HG02623 (cell line): ENCODE measurements around the gene CIC.

Experiments
- ATAC-seq: cut with Tn5 transposase; IDR thresholded peaks from one replicate; pipeline ENCODE4 v1.9.1; 2021; ENCODE audit warnings: moderate library complexity; ENCODE audit not compliant: unreplicated experiment

Gene CIC

DNA sequence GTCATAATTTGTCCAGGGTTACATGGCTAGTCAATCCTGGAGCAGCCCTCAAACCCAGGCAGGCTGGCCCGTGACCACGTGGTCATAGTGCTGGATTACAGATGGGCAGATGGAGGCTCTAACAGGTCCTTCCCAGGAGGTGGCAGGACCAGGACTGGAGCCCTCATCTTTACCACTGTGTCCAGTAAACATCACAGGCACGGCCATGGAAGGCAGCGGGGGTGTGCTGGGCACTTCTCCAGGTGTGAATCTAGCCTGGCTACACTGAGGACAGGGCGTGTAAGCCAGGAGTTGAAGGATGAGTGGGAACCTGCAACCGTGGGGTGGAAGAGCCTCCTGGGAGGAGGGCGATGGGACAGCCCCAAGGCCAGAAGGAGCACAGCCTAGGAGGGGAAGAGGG is 6.1 kb downstream of the CIC start:
- no peak for ATAC-seq

DNA sequence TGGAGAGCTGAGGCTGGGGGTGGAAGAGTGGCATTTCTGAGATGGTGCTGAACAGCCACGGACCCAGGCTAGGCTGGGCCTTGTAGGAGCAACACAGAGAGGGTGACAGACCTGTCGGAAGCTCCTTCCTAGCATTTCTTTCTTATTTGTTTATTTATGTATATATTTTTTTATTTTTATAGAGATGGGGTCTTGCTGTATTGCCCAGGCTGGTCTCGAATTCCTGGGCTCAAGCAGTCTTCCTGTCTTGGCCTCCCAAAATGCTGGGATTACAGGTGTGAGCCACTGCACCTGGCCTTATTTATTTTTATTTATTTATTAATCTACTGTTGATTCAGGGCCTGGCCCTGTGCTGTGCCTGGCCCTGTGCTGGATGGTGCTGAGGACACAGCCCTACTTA is 6.5 kb downstream of the CIC start:
- no peak for ATAC-seq

DNA sequence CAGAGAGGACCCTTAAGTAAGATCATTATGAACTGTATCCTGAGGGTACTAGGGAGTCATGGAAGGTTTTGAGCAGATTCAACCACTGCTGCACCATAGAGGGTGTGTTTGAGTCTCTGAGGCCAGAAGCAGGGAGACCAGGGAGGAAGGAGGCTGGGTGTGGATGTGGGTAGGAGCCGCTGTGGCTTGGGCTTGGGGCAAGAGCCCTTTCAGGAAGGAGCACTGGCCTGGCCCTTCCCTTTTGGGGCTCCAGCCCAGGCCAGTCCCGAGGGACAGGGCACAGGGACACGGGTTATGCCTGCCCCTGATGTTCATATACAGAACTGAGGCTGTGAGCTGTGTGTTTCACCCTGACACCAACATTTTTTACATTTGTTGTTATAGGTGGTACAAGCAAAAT is 7.2 kb downstream of the CIC start:
- ATAC-seq: no peak

DNA sequence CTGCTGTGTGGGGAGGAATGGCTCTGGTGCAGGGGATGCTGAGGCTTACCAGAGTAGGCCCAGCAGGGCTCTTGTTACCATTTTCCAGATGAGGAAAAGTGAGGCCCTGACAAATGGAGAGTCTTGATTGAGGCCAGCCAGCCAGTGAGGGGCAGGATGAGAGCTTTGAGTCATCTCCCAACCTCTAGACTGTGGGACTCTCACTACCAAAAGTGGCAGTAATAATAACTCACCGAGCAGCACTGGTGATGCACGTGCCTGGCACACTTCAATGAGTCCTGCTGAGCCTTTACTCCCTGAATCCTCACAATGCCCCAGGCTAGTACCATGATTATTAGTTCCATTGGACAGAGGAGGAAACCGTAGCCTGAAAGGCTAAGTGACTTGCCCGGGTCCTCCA is 7.8 kb downstream of the CIC start:
- ATAC-seq: no peak

DNA sequence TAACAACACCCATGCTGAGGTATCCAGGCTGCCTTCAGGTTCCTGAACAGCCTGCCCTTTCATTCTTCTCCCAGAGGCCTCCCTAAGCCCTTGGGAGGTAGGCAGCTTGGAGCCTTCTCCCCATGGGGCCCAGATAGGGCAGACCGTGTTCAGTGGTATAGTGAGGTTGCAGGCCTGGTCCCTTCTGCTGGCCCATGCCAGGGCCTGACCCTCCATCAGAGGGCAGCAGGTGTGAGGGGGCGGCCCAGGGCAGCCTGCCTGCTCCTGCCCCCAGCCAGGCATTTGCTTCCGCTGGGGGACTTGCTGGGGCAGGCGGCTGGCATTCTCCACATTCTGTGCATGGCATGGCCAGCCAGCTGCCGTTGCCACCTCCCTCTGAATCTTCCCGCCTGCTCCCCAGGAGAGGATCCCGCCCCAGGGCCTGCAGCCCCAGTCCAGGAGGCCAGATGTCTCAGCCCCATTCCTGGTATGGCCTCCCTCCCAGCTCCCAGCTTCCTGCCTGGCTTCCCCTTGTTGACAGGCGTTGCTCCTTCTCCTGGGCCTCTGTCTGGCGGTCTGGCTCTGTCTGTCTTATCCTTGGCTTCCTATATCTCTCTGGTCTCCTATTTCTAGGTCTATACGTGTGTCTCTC is 8.9 kb downstream of the CIC start:
- ATAC-seq: no peak

DNA sequence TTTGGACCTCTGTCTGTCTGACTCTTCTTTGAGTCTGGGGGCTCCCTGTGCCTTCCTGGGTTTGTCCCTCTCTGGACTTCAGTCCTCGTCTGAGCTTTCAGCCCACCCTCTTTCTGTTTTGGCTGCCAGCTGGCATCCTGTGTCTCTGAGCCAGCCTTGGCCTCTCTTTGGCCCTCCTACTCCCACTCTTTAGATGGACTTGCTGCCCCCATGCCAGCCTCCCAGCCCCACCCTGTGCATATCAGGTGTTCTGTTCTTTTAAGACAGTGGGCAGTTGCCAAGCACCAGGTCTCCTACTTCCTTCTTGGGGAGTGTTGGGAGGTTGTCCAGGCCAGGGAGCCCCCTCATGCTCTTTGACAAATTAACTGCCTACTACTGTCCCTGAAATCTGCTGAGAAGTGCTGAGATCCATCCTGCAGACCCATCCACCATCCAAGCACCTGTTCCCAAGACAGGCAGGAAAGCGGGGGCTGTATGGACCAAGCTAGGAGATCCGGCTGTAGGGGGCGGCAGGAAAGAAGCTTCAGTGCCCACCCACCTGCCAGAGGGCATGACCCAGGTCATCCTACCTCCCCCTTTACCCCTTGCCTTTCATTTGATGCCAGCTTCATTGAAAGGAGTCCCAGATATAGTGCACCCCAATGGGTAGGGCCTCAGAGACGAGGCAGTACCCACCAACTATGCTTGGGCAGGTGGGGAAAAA is 9.6 kb downstream of the CIC start:
- ATAC-seq: no peak

DNA sequence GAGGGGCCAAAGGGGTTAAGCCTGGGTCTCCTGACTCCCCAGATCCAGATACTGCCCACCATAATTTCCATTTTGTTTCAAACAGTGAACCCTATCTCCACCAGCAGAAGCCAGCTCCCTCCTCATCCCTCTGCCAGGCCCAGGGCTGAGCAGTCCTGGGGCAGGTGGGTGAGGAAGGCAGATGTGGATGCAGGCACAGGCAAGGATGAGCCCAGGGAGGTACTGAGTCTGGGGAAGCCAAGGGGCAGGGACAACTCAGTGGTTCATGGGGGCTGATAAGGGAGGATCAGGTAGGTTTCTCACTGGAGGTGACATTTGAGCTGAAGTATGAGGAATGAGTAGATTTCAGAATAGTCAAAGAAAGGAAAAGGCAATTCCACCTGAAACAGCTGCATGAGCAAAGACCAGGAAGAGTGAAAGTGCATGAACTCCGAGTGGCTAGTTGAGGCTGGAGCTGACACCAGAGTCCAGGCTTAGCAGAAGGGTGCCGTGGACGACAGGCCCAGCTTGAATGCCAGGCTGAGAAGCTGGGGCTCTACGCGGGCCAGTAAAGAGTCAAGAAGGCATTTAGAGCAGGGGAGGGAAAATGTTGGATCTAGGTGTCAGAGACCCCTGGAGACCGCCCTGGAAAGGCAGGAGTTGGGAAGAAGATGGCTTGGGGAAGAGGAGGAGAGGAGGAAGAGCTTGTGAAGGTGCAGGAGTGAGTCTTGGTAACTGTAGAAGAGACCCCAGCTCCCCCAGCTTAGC is 10.3 kb downstream of the CIC start:
- ATAC-seq: no peak

DNA sequence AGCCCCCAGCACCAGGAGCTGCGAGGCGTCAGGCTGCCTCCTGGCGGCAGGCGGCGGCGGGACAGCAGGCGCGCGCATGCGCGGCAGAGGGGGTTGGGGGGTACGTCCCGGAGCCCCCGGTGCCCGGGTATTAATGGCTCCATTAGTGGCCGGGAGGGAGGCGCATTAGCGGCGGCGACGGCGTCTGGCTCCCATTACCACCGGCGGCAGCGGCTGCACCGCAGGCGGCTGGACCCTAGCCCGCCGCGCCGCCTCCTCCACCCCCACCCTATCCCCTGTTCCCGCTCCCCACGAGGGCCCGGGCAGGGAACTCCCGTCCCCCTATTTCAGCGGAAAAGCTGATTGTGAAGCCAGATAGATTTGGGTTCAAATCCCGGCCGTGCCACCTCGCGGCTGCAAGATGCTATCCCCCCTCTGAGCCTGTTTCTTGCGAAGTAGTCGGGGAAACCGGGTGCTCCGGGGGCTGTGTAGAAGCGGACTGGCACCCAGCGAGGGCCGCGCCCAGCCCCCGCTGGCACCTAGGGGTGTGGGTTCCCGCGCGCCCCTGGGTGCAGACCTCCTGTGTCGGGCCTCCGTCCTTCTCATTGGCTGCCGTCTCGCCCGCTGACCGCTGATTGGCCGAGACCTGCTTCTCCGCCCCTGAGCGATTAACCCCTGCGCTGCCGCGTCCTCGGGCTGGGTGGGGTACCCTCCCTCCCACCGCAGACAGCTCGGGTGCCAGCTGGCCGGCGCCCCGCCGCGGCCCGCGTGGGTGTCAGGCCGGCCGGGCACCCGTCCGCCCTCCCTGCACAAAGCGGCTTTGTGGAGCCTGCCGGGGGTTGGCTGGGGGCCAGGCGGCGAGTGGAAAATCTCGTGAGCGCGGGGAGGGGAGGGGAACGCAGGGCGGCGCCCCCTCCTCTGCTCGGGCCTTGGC is 11.1 kb downstream of the CIC start:
- peak; percentile 28 for ATAC-seq

DNA sequence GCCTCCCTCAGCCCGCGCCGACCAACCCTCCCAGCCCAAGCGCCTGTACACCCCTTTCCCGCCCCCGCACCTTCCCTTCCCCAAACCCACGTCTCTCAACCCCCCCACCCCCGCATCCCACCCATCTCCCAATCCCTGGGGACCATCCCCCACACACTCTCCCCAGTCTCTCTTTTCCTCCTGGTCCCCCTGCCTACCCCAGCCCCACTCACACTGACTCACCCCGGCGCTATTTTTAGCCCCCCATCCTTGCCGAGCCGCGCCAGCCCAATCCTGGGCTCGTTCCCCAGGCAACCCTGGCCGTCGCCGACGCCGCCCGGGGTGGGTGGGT is 11.7 kb downstream of the CIC start:
- no peak for ATAC-seq

DNA sequence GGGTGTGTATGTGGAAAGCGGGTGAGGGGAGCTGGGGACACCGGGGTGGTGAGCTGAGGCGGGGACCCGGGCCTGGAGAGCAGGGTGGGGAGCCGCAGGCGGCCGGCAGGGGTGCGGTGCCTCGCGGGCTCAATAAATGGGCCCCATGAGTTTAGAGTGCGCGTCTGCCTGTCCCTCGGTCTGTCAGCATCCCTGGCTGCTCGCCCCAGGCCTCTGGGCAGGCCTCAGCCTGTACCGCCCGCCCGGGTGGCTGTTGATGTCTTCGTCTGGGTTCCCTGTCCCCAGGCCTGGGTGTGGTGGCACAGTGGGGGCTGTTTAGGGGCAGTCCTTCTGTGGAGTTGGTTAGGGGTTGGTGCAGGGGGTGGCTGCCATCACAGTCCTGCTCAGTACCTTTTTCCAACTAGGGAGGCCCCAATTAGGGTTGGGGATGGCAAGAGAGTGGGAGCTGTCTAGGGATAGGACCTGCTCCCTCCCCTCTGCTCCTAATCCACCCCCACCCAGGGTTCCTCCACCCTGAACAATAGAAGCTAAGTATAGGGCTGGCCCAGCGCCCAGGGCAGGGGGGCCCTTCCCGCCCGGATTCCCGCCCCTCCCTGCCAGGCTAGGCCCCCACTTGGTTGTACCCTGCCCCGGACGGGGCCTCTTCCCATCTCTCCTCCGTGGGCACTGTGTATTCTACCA is 12.2 kb downstream of the CIC start:
- ATAC-seq: no peak

DNA sequence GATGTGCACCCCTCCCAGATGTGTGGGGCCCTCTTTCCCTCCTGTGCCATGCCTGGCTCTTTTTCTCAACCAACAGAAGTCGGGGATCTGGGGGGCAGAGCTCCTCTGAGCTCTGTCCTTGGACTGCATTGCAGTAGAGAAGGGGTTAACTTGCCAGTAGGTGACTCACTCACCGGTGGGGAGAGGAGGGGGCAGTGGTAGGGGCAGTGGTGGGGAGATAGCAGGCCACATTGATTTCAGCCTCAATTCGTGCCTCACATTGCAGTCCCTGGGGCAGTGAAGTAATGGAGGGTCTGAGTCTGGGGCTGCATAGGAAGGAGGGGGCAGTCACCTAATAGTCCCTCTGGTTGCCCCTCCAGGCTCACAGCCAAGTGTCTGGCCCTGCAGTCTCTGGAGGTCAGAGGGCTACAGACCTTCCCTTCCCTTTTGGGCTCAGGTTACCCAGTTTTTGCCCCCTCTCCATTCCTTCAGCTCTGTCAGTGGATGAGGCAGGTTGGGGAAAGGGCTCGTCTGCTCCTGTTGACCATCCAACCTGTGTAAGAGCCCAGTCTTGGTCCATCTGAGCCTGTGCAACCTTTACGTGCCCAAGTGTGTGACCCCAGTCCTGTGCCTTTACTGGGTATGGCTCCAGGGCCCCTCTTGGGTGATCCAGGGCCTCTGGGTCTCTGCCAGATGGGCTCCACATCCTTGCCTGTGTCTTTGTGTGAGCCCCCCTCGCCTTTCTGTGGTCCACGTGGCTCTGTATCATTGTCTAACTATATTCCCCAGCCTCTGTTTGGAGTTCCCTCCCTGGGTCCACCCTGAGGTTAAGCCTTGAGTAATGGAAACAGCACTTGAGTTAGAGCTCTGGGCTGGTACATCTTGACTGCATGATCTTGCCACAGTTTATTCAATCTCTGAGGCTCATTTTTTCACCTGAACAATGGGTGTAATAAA is 13.0 kb downstream of the CIC start:
- no peak for ATAC-seq

DNA sequence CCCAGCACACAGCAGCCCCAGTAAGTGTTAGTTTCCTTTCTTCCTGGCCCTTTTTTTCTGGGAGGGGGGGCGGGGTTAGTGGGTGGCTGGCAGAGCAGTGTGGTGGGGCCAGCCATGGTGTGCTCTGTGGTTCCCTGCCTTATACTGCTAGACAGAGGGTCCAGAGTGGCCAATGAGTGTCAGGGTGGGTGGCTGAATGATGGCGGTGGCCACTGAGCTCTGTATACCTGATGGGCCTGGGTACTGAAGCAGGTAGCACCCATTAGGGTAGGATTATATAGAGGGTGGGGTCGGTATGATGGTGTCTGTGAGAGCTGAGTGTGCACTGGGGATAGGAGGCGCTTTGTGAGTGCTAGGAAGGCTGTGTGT is 13.8 kb downstream of the CIC start:
- ATAC-seq: no peak

DNA sequence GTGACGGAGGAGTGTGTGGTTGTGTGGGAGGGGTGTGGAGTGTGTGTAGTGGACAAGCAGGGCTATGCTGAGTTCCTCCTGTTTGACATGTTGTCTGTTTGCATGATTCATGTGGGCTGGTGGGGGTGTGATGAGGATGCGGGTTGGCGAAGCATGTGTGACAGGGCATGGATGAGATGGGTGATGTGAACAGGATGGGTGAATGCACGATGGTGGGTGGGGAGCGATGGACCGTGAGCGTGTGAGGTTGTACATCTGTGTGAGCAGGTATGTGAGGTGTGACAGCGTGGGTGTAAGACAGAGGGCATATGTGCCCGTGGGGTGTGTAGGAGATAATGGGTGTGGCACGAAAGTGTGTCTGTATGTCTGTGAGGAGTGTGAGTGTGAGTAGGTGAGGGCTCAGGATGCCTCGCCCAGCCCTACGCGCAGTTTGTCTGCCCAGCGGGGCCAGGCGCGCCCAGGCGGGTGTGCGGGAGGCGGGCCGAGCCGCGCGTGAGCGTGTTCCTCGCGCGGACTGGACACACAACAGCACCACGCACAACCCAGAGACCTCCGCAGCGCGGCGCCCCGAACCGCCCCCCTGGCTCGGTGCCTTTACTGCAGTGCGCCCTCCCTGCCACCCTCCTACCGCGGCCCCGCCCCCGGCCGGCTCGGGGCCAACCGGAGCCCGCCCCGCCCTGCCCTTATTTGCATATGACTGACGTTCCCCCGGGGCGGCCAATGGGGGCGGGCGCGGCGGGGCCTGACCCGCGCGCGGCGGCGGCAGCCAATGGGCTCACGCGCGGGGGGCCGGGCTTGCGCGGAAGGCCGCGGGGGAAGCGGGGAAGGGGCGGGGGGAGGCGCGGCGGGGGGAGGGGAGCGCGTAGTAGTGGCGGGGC is 14.4 kb downstream of the CIC start:
- ATAC-seq: peak; percentile 37

DNA sequence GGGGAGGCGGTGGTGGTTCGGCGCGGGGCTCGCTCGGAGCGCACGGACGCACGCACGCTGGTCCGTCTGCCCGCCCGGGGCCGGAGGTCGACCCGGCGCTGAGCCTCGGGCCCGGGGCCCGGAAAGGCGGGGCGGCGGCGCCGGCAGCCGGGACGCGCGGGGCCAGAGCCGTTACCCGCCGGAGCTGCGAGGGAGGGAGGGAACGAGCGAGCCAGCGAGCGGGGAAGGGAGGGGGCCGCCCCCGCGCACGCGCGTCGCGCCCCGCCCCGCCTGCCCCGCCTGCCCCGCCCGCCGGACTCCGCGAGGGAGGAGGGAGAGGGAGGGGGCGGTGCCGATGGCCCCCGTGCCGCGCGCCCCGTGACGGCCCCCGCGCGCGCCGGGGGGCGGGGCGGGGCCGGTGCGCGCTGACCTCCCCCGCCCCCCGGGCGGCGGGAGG is 15.0 kb downstream of the CIC start:
- ATAC-seq: peak; percentile 38

DNA sequence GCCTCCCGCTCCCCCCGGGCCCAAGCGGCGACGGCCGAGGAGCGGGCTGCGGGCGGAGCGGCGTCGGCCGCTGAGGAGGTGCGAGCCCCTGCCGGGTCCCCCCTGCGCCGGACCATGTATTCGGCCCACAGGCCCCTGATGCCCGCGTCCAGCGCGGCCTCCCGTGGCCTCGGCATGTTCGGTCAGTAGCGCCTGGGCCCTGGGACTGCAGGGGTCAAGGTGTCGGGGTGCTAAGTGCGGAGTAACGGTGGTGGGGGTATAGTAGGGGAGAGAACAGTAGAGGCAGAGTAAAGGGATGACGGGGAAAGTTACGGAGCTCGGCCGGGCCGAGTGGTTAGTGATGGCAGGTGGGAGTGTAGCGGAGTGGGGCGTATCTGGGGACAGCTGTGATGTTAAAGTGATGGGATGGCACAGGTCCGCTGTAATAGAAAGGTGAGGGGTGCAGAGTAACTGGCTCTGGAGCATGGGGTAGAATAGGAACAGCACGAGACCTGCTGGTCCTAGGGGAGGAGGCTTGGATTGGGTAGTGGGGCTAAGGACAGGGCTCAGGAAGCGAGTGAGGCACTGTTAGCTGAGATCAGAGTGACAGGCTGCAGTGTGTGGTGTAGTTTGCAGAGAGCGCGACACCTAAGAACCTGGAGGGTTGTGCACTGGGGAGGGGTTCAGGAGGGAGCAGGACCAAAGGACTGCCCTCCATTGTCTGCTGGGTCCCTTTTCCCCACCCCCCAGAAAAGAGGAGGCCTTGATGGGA is 15.7 kb downstream of the CIC start:
- ATAC-seq: no peak

DNA sequence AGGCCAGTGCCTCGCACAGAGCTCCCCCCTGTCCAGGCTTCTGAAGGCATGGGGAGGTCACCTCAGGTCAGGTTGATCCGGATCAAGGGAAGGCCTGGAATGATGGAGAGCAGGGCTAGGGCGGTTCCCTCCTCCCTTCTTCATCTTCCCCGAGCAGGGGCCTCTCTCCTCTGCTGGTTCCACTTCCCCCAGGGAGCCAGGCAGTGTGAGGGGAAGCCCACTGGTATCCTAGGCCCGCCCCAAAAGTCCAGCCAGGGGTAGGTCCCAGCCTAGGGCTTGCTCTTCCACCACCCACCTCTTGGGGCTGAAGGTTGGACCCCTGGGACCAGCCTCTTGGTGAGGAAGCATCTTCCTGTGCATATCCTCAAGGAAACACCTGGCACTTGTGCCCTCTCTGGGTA is 16.5 kb downstream of the CIC start:
- no peak for ATAC-seq

DNA sequence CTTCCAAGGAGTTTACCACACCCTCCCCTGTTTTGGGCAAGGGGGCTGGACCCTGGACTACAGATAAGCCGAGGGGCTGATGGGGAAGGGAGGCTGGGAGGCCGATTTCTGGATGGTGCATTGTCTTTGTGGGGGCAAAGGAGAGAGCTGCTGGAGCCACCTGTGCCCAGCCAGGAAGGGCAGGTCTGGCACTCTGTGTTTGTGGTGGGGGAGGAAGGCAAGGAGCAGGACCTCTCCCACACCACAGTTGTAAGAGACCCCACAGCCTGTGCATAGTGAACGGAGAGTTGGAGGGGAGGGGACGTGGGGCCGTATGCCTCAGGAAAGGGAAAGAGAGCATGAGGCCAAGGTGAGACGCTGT is 16.9 kb downstream of the CIC start:
- ATAC-seq: no peak

DNA sequence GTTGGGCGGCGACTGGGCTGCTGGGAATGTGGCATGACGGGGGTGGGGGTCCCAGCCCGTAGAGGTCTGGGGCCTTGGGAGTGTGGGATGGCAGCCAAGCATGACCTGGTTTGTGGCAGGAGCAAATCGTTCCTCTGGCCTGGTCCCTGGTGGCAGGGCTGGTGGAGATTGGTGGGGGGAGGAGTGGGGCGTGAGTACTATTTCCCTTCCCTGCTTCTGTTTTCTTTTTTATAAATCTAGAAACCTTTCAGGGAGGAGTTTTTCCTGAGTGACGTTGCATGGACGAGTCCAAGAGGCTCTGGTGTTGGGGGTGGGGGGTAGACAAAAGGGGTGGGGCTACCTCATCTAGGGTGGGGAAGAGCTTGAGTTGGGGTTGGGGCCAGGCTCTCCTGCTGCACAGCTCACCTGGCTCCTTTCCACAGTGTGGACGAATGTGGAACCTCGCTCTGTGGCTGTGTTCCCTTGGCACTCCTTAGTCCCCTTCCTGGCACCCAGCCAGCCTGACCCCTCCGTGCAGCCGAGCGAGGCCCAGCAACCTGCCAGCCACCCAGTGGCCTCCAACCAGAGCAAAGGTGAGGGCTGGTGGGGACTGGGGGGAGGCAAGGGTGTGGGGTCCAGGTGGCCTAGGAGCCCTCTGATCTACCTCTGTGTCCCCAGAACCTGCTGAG is 17.4 kb downstream of the CIC start:
- ATAC-seq: no peak
